Fibroblast of villous mesenchyme (primary cell): ENCODE data around the gene CEACAM8. TPM values are rescaled to one million over a fixed set of nuclear protein-coding genes. Genes with fewer than 3 reads are reported as not detected.
"Not testable (repeated sequence)": the region's sequence is repeated elsewhere in the genome, so short reads cannot be mapped to it uniquely, and the experiment has no call there.

Experiments
- DNase-seq: peaks from one replicate; pipeline ENCODE4 v3.0.0-alpha.2; 2010; ENCODE audit warnings: low read depth
- H3K4me3 ChIP-seq: 2 replicates; pipeline ENCODE4 v1.5.1; 2011; ENCODE audit warnings: low read depth, mild to moderate bottlenecking, low read length
- CTCF ChIP-seq: IDR thresholded peaks from 2 replicates; pipeline ENCODE4 v1.5.1; 2012; ENCODE audit warnings: low read depth, mild to moderate bottlenecking, low read length; ENCODE audit not compliant: insufficient read depth
- total RNA-seq: library from RNA; depleted of rRNA; stranded (reverse); fragments of >200 nt; gene quantifications from 2 replicates; pipeline ENCODE4 v1.2.3, GENCODE V29; 2012

The CEACAM8 gene
- total RNA-seq, 1 donor: not detected

- TF ChIP-seq CTCF: no peak
- DNase-seq: no peak
- H3K4me3 ChIP-seq: no peak overlapping the region
These were observed 50.6 kb downstream of the CEACAM8 start for GRCh38 chr19:42544146-42544545.

- DNase-seq: no peak
These were observed 51.9 kb downstream of the CEACAM8 start for GRCh38 chr19:42542791-42543190.

GRCh38 chr19:42540071-42540553, 54.6 kb downstream of the CEACAM8 start:
- no peak for DNase-seq
- TF ChIP-seq CTCF: no peak
- H3K4me3 ChIP-seq: no peak overlapping the region

More at GRCh38 chr19:42542791-42543190, 51.9 kb downstream of the CEACAM8 start:
- no peak overlapping the region for H3K4me3 ChIP-seq
- TF ChIP-seq CTCF: no peak

- no peak overlapping the region for H3K4me3 ChIP-seq
- DNase-seq: no peak
- no peak for TF ChIP-seq CTCF
These were observed 55.6 kb downstream of the CEACAM8 start for GRCh38 chr19:42538841-42539709.

- H3K4me3 ChIP-seq, DNase-seq: not testable (repeated sequence)
These were observed 59.4 kb downstream of the CEACAM8 start for GRCh38 chr19:42535276-42535675.

GRCh38 chr19:42534391-42534790, 60.3 kb downstream of the CEACAM8 start:
- no peak for TF ChIP-seq CTCF
- H3K4me3 ChIP-seq: no peak overlapping the region
- DNase-seq: no peak

GRCh38 chr19:42532891-42533290, 61.8 kb downstream of the CEACAM8 start:
- H3K4me3 ChIP-seq: no peak overlapping the region
- DNase-seq: no peak
- TF ChIP-seq CTCF: no peak
